ENCODE results near the gene CCDC194.

The CCDC194 gene, protein sequence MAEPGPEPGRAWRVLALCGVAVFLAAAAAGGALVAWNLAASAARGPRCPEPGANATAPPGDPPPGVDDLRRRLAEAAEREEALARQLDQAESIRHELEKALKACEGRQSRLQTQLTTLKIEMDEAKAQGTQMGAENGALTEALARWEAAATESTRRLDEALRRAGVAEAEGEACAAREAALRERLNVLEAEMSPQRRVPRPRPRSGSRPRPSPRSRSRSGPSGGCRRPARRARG

DNA sequence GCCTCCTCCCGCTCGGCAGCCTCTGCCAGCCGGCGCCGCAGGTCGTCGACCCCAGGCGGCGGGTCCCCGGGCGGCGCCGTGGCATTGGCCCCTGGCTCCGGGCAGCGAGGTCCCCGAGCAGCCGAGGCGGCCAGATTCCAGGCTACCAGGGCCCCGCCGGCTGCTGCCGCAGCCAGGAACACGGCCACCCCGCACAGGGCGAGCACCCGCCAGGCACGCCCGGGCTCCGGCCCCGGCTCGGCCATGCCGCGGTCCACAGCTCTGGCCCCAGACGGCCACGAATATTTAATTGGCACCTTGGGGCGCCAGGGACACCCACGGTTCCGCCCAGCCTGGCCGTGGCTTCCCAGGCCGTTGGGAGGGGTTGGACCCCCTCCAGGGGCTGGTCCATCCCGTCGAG, at the start of gene CCDC194:
Gene CCDC194 (minus strand): TSS at position 283 of the 400 bp plus-strand sequence. CDS start 38 bp downstream, at position 245.
- DNase-seq = no peak

DNA sequence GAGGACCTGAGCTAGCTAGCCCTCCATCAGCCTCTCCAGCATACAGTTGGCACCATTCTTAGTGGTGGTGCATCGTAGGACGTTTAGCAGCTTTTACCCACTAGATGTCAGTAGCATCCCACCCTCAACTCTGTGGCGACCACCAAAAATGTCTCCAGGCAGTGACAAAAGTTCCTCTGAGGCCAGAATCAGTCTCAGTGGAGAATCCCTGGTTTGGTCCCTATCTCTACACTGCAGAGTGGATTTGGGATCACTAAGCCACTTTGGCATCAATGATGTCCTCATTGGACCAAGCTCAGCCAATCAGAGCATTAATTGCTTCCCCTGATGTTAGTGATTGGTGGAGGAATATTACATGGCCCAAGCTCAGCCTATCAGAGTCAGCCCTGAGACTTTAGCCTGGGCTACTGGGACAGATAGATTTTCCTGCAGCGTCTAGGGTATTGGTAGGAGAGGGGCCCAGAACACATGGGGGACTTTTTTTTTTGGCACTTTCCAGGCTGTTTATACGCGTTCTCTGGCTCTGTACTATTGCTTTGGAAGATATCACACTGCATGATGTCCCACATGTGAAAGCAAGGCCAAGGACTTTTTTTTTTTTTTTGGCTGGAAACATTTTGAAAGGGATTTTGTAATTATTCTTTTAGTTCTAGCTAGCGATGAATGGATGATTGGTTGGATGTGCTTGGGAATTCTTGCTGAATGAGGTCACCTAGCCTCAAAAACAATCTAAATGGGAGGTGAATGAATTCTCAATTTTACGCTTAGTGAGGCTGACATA, 47.4 kb upstream of the CCDC194 start:
- DNase-seq = no peak

DNA sequence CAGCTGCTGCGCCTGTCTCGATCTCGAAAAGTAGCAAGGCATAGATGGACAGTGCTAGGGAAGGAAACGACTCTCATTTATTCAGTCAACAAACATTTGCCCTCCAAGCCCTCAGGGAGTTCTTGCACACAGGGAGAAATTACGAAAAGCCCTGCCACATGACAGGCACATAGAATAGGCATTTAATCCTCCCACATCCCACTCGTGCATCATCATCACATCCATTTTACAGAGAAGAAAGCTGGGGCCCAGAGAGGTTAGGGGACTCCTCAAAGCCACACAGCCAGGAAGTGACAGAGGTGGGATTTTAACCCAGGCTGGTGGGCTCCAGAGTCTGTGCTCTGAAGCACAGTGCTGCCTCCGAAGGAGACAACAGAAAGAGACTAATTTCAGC, 42.9 kb upstream of the CCDC194 start:
- DNase-seq = no peak

DNA sequence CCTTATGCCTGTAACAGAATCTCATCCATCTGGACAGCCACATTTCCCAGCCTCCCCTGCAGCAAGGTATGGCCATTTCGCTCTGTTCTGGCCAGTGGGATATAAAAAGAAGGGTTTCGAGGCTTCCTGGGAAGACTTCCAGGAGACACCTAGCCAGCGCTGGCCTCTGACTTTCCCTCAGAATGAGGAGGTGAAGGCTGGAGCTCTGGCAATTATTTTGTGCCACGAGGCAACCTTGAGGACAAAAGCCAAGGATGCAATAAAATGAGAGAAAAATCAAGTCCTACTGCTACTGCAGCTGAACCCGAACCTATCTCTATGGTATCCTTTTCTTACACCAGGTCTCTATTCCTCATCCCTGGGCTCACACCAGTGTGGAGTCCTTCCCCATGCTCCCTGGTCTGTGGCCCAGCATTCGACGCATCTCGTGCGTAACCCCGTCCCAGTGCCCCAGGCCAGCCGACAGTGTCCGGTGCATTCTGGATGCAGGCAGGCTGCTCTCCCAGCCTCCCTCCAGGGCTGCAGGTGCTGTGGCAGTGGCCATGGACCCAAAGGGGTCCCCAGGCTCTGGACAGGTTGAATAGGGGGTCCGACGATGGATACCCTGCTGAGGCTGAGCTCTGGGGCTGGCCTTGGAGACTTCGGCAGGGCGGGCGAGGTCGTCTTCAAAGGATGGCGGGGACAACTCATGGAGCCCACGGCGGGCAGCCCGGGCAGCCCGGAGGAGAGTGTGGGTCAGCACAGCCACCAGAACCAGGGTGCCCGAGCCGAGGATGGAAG, 42.3 kb upstream of the CCDC194 start:
- DNase-seq = no peak

DNA sequence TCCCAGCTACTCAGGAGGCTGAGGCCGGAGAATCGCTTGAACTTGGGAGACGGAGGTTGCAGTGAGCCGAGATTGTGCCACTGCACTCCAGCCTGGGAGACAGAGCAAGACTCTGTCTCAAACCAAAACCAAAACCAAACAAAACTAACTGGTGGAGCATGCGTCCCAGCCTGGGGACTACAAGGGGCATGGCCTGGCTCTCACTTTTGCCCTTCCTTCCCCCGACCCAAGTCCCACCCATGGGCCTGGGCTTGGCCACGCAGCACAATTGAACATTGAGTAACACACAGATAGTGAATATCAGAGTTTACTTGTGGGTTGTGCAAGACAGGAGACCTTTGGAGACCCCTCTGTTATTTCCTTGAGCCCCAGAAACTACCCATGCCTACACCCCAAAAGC, 41.2 kb upstream of the CCDC194 start:
- DNase-seq = no peak

DNA sequence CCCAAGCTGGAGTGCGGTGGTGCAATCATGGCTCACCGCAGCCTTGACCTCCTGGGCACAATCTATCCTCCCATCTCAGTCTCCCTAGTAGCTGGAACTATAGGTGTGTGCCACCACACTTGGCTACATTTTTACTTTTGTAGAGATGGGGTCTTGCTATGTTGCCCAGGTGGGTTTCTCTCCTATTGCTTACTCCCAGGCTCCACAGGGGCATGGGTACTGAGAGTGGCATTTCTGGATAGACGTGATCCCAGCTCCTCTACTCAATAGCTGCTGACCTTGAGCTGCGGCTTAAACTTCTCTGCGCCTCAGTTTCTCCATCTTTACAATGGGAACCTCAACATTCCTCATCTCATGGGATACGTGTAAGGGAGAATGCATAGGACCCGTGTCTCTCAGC, 37.4 kb upstream of the CCDC194 start:
- no peak for DNase-seq

DNA sequence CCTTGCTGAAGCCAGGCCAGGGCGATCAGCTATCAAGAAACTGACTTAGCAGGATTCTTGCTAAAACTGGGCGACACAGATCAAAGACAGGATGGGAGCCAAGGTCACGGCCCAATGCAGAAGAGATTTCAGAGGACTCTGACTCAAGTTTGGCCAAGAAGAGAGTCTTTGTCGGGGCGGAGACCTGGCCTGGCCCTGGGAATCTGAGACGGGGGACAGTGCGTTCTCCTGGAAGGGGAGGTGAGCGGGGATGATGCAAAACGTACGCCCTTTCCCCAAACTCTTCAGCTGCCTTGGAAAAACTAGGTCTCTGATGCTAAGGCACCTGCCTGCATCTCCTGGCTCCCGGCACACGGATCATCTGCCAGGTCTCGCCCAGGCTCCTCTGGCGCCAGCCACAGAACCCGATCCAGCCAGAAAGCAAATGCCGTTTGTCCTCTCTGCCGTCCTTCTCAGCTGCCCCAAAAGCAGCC, 35.7 kb upstream of the CCDC194 start:
- no peak for DNase-seq

DNA sequence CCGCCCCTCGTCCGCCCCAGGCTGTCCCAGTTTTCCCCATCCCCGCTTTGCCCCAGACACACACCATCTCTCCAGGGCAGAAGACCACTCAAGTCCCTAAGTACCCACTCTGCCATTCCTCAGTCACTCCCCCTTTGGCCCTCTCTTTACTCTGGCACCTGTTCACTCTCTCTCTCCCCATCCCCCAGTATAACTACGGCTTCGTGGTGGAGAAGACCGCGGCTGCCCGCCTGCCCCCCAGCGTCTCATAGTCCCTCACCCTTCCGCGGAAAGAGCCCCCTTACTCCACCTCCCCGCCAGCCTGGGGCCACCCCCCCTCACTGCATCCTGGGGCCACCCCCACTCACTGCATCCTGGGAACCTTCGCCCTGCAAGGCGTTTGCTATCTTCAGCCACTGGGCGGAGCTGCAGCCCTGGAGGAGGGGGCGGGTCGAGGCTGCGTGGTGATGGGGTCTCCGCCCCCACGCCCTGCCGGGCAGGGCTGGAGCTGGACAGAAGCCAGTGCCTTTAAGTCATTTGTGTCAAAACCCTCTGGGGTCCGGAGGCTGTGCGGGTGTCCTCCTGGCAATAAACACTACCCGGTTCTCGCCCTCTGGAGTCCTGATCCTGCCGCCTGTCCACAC, 30.9 kb upstream of the CCDC194 start:
- DNase-seq = no peak

DNA sequence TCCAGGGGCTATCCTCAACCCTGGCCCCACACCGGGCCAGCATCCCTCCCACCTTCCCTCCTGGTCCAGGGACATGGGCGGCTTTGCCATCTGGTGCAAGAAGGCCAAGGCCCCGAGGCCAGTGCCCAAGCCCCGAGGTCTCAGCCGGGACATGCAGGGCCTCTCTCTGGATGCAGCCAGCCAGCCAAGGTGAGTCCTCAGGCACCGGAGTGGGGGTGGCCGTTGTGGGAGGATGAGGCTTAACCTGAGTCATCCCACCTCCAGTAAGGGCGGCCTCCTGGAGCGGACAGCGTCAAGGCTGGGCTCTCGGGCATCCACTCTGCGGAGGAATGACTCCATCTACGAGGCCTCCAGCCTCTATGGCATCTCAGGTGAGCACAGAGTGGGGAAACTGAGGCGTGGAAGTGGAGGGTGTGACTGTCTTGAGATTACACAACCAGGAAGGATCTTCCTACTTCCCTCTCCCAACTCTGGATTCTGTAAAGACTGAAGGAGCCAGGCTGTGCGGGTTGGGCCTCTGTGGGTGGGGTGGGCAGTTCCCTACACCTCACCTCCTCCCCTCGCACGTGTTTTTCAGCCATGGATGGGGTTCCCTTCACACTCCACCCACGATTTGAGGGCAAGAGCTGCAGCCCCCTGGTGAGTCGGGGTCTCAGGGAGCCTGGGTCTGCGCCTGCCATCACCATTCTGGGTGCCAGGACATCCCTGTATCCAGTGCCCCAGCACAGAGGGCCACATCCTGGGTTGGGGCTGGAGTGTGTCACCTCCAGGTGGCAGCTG, 29.6 kb upstream of the CCDC194 start:
- DNase-seq = no peak

DNA sequence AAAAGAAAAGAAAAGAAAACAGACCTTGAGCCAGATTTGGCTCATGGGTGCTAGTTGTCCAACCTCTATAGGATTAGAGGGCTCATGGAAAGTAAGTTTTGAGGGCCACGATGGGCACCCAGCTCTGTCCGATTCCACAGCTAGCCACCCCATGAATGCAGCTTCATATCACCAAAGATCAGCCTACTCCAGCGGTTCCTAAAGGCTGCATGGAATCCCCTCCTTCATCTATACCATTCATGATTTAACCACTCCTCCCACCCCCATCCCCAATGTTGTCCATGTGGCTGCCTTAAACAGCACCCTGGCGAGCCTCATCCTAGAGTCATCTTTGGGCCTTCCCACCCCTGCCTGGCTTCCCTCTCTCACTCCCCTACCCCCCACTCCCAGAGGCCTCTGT, 27.9 kb upstream of the CCDC194 start:
- DNase-seq = no peak

DNA sequence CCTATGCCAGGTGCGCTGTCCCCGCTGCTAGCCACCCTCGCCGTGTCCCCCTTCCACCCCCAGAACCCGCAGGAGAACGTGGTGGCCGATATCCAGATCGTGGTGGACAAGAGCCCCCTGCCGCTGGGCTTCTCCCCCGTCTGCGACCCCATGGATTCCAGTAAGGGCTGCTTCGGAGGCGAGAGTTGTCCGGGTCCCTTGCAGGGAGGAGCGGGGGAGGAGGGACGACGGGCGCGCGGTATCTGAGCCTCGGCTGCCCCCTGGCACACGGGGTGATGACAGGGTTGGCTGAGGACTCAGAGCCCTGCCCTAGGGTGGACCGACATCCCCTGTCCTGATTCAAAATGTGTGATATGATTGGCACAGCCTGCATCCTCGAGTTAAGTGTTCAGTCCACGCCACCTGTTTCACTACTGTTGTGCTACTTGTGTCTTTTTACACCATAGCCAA, 26.5 kb upstream of the CCDC194 start:
- no peak for DNase-seq

DNA sequence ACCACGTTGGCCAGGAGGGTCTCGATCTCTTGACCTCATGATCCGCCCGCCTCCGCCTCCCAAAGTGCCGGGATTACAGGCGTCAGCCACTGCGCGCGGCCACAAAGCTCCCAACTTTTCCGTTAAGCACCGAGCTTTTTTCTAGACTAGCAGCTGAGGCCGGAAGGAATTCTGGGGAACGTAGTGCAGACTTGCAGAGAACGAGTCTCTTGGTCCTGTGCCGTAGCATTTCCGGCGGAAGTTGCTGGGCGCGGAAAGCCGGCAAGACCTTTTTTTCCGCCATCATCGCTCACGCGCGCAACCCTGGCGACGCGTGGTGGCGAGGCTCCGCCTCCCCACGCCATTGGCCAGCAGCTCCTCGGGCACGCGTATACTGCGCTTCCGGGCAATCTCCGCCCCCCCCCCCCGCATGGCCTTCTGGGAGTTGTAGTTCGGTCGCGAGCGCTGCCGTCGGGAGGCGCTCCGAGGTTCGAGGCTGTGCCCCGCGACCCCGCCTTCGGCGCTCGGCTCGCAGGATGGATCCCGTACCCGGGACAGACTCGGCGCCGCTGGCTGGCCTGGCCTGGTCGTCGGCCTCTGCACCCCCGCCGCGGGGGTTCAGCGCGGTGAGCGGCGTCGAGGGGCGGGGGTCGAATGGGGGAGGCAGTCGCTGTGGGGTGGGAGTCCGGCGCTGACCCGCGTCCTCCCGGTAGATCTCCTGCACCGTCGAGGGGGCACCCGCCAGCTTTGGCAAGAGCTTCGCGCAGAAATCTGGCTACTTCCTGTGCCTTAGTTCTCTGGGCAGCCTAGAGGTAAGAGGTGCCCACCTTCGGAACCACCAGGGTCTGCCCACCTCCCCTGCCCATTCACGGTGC, 25.9 kb upstream of the CCDC194 start, which contains the start of gene MVB12A:
Gene MVB12A (plus strand): TSS at position 427 of the 854 bp plus-strand sequence. CDS start 89 bp downstream, at position 516.
- DNase-seq = peak; percentile 97

DNA sequence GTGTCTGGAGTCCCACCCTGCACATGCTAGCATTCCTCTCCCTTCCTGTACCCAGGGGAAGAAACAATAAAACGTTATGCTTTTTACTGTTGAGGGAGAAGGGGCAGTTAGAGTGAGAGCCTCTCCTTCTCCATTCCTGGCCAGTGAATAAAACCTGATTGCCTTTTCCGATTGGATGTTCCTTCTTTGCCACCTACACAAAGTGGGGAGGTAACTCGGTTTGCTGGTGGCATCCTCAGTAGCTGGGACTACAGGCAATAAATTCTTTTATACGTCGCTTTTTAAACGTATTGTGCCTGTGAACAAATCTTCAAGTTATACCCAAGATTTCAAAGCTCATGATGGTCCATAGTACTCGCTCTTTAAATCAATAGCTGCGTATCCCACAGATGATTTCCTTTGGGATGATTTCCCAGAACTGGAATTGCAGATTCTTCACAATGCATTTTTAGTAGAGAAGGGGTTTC, 25.2 kb upstream of the CCDC194 start:
- DNase-seq = no peak

DNA sequence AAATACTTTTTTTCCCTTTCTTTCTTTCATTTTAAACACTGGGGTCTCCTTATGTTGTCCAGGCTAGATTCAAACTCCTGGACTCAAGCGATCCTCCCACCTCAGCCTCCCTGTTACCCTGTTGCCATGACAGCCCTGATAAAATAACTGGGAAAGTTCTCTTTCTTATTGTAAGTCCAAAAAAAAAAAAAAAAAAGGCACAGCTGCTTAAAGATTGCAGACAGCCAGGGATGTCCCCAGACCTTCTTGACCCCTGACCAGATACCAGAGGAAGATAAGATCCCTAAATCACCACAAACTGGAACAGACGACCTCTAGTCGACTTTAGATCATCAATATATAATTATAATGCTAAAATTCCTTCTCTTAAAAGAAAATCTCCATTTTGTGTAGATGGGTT, 24.7 kb upstream of the CCDC194 start:
- DNase-seq = no peak

DNA sequence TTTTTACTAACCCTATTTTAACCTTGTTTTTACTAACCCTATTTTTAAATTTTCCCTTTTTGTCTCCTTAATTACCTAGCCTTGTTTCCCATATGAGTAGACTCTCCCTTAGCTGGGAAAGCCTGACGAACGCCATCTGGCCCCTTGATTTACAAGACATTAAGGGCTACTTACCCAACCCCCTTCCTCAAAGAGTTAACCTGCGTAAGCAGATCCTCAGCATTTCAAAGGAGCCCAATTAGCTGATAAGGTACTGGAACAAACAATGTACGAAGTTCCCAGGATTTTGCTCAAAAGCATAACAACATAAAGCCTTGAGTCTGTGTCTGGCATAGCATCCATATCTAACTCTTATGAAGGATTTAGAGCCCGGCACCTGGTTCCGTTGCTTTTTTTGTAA, 21.1 kb upstream of the CCDC194 start:
- DNase-seq = no peak

DNA sequence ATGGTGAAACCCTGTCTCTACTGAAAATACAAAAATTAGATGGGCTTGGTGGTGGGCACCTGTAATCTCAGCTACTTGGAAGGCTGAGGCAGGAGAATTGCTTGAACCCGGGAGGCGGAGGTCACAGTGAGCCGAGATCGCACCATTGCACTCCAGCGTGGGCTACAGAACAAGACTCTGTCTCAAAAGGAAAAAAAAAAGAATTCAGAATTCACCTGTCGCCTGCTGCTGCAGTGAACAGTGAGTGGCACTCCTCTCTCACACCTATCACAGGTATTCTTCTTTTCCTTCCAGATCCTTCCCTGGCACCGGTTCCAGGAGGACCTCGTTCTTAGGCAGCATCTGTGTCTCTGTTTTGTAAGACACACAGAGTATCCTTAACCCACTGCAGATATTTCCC, 20.1 kb upstream of the CCDC194 start:
- DNase-seq = no peak

DNA sequence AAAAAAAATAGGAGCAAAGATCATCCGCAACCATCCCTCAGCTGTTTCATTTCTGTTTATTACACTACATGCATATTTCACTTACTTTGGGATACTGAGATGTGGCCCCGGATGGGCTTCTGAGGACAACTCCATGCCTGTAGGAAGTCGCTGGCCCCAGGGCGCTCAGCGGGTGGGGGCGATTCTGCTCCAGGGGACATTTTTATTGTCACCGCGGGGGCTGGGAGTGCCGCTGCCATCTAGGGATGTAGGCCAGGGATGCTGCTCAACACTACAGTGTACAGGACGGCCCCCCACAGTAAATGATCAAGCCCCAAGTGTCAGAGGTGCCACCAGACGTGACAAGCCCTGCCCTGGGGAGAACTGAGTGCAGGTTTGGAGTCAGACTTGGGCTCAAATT, 17.8 kb upstream of the CCDC194 start:
- DNase-seq = no peak

DNA sequence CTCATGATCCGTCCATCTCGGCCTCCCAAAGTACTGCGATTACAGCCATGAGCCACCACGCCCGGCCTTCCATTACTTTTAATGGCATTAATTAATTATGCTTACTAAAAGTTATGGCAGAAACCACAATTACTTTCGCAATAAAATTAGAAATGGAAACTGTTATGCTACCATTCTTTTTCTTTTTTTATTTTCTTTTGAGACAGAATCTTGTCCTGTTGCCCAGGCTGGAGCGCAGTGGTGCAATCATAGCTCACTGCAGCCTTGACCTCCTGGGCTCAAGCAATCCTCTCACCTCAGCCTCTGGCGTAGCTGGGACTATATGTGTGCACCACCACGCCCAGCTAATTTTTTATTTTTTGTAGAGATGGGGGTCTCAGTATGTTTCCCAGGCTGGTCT, 16.0 kb upstream of the CCDC194 start:
- DNase-seq = no peak

DNA sequence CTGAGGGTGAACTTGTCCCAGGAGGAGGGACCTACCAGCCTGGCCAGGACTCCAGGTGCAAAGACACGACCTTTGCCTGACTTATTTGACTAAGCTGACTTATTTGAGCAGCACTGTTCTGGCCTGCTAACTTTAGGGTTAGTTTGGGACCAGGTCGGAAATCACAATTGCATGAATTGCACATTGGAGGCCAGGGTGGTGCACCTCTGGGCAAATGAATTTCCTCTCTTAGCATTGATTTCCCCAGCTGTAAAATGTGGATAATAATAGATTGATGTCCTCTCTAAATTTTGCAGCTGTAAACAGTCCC, 12.8 kb upstream of the CCDC194 start:
- no peak for DNase-seq

DNA sequence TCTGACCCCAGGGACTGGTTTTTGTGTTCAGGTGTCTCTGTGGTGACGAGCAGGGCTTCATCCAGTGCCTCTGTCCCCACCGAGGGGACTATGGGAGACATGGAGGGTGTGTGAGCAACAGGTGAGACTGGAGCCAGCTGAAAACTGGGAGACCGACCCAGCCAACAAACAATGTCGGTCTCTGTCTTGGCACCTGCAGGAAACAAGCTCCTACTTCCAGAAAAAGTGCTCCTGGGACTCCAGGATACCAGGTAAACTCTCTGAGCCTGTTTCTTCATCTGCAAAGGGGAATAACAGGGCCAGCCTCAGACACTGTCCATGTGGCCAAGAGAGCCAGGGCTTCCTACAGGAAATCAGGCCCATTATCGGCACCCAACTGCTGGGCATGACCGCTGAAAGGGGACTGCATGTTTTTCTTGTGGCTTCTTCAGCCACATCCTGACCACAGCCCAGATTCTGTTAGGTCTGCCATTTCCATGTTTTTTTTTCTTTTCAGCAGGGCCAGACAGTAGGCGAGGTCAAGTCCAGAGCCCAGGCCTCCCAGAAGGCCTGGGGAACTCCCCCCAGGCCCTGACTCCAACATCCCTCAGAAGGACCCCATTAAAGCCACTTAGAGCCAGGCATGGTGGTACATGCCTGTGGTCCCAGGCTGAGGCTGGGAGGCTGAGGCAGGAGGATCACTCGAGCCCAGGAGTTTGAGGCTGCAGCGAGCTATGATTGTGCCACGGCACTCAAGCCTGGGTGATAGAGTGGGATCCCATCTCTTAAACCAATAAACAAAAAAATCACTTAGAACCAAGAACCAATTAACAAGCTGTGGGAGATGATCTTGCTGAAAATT, 12.3 kb upstream of the CCDC194 start:
- DNase-seq = no peak

All from NCI-H345 (cell line).